Measurements from ENCODE around the gene TMEM132D. TPM values are rescaled to one million over a fixed set of nuclear protein-coding genes. Genes with fewer than 3 reads are reported as not detected.

The TMEM132D gene
- total and polyA plus RNA-seq, 4 donors: 0.01 to 0.14 (median 0.08) TPM

GRCh38 chr12:129363041-129363440 is 540.8 kb downstream of the TMEM132D start:
- Histone ChIP-seq H3K9ac (ENCODE audit: low read depth in 1 of 2, low read length in 2 of 2) (no peak overlapping the region), H3K27ac (ENCODE audit: low read depth in 1 of 2, low read length in 2 of 2) (no peak overlapping the region), H3K27me3 (ENCODE audit: control insufficient read depth in 4 of 4, insufficient read depth in 4 of 4, low read length in 3 of 4) (peaks cover 0 to 5% (median 0%) of the 10 kb centered on the region in 4 donors), H3K9me3 (ENCODE audit: control insufficient read depth in 4 of 4, low read length in 3 of 4) (no peaks in the 10 kb centered on the region), H3K4me3 (ENCODE audit: low read depth in 1 of 3, low read length in 3 of 3) (no peak overlapping the region), H3K36me3 (ENCODE audit: control insufficient read depth in 4 of 4, insufficient read depth in 3 of 4, low read depth in 1 of 4, low read length in 3 of 4) (no peaks in the 10 kb centered on the region), H3K4me1 (ENCODE audit: control insufficient read depth in 4 of 4, insufficient read depth in 4 of 4, low read length in 3 of 4) (no peaks in the 10 kb centered on the region)
- 67% methylated on average over 8 of the region's 8 CpGs for WGBS
- DNase-seq (ENCODE audit: low spot score): no peak
- TF ChIP-seq JUND (IDR thresholded peaks at IDR 0.05) (no peak), FOXA2 (IDR thresholded peaks at IDR 0.05) (no peak), RAD21 (IDR thresholded peaks at IDR 0.05) (no peak), TAF1 (conservative IDR thresholded peaks at IDR 0.05) (no peak), NR2F2 (IDR thresholded peaks at IDR 0.05) (no peak), ZBTB33 (IDR thresholded peaks at IDR 0.05) (no peak), HNF4G (IDR thresholded peaks at IDR 0.05) (no peak), RXRA (IDR thresholded peaks at IDR 0.05) (no peak), REST (IDR thresholded peaks at IDR 0.05) (no peak), YY1 (IDR thresholded peaks at IDR 0.05) (no peak), SP1 (IDR thresholded peaks at IDR 0.05) (no peak), FOXA1 (IDR thresholded peaks at IDR 0.05) (no peak), MAX (IDR thresholded peaks at IDR 0.05) (no peak), HNF4A (conservative IDR thresholded peaks at IDR 0.05) (no peak), ATF3 (IDR thresholded peaks at IDR 0.05) (no peak), GABPA (IDR thresholded peaks at IDR 0.05 in 1 of 2, conservative IDR thresholded peaks at IDR 0.05 in 1 of 2) (no peak), EGR1 (IDR thresholded peaks at IDR 0.05; ENCODE audit: low read depth in 2 of 2) (no peak), CTCF (IDR thresholded peaks at IDR 0.05; ENCODE audit: low read depth, low read length, missing input control) (no peak)

Data from liver (tissue), 9 donors.